SJSA1 (cell line): ENCODE results near the gene AK5. TPM values are rescaled to one million over a fixed set of nuclear protein-coding genes. Genes with fewer than 3 reads are reported as not detected.
"Not testable (repeated sequence)": the region's sequence is repeated elsewhere in the genome, so short reads cannot be mapped to it uniquely, and the experiment has no call there.

ENCODE experiments used
- DNase-seq, 2 experiments: peaks; one replicate each; pipeline ENCODE4 v3.0.0-alpha.2; 2015 to 2020; ENCODE audit warnings: low spot score in 2 of 2, low read depth in 1 of 2
- H3K27ac ChIP-seq: fragments of 250-450 bp; sonication (Bioruptor Pico); 2 replicates; pipeline ENCODE4 v1.5.1; 2020; ENCODE audit warnings: mild to moderate bottlenecking, moderate library complexity
- H3K27me3 ChIP-seq: fragments of 250-450 bp; sonication (Bioruptor Pico); replicated peaks from 2 replicates; pipeline ENCODE4 v1.5.1; 2020; ENCODE audit warnings: mild to moderate bottlenecking, moderate library complexity
- H3K36me3 ChIP-seq: fragments of 250-450 bp; sonication (Bioruptor Pico); 2 replicates; pipeline ENCODE4 v1.5.1; 2020; ENCODE audit warnings: mild to moderate bottlenecking
- H3K4me1 ChIP-seq: fragments of 250-450 bp; sonication (Bioruptor Pico); replicated peaks from 2 replicates; pipeline ENCODE4 v1.6.1; 2021; ENCODE audit warnings: mild to moderate bottlenecking
- H3K4me3 ChIP-seq: fragments of 250-450 bp; sonication (Bioruptor Pico); 2 replicates; pipeline ENCODE4 v1.5.1; 2020; ENCODE audit warnings: mild to moderate bottlenecking
- H3K9me3 ChIP-seq: fragments of 250-450 bp; sonication (Bioruptor Pico); replicated peaks from 2 replicates; pipeline ENCODE4 v1.5.1; 2020; ENCODE audit warnings: mild to moderate bottlenecking
- total RNA-seq: library from RNA; depleted of rRNA; stranded (reverse); fragments of >200 nt; shearing (Covaris generic); gene quantifications from 2 replicates; pipeline ENCODE4 v1.2.3, GENCODE V29; 2014

Gene AK5
- total RNA-seq, 1 experiment from 2014 or later, result 1.4 TPM

DNA sequence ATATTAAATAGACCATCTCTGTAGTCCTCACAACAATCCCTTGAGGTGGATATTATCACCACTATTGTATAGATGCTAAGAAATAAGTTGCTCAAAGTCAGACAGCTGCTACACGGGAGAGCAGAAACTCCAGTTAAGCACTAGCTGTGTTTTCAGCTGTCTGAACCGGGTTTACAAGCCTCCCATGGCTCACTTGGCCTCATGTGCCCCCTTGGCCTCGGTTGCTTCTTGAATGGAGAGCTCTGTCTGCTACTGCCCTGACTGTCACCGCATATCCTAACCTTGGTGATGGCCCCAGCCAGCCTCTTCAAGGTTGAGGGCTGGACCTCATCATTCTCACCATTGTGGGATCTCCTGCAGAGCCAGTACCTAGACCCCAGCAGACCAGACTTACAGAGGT, 123.4 kb downstream of the AK5 start:
- H3K27ac ChIP-seq, result no peak overlapping the region

DNA sequence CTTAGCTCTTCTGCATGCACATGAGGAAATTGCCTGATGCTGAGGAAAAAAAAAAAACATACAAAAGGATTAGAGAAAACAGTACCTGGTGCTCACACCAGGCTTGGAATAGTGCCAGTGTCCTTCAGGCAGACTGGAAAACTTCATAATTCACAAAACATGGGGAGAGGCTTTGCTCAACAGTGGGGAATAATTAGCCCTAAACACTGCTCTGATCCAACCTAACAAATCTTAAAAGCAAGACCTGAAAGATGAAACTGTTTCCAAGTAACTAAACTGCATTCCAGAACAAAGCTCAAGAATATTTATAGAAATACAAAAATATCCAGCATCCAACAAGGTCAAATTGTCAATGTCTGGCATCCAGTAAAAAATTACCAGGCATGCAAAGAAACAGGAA, 124.8 kb downstream of the AK5 start:
- H3K27me3 ChIP-seq, result no peaks in the 10 kb centered on the region

More for the DNA sequence above, 123.4 kb downstream of the AK5 start:
- Histone ChIP-seq H3K4me1 (peaks cover 6% of the 10 kb centered on the region; the same call in 1 of the 2 replicates), H3K36me3 (no peaks in the 10 kb centered on the region), H3K9me3 (no peaks in the 10 kb centered on the region), H3K4me3 (no peak overlapping the region), H3K27me3 (no peaks in the 10 kb centered on the region)
- DNase-seq, result no peak

DNA sequence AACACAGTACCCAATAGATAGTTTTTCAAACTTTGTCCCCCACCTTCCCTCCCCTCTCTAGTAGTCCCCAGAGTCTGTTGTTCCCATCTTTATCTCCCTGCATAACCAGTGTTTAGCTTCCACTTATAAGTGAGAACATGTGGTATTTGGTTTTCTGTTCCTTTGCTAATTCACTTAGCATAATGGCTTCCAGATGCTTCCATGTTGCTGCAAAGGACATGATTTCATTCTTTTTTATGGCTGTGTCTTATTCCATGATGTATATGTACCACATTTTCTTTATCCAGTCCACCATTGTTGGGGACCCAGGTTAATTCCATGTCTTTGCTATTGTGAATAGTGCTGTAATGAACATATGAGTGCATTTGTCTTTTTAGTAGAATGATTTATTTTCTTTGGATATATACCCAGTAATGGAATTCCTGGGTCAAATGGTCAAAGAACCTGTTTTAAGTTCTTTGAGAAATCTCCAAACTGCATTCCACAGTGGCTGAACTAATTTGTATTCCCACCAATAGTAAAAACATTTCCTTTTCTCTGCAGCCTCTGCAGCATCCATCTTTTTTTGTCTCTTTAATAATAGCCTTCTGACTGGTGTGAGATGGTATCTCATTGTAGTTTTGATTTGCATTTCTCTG, 126.0 kb downstream of the AK5 start:
- H3K9me3 ChIP-seq, result no peaks in the 10 kb centered on the region
- DNase-seq, result peak in 1 of 2 experiments; percentile 11
- no peaks in the 10 kb centered on the region for H3K27me3 ChIP-seq
- H3K4me3 ChIP-seq, result no peak overlapping the region
- H3K4me1 ChIP-seq, result peaks cover 13% of the 10 kb centered on the region
- H3K36me3 ChIP-seq, result no peaks in the 10 kb centered on the region
- H3K27ac ChIP-seq, result no peak overlapping the region

More for the DNA sequence above, 124.8 kb downstream of the AK5 start:
- no peaks in the 10 kb centered on the region for H3K36me3 ChIP-seq
- H3K27ac ChIP-seq, result no peak overlapping the region
- H3K9me3 ChIP-seq, result no peaks in the 10 kb centered on the region
- peaks cover 6% of the 10 kb centered on the region; the same call in 1 of the 2 replicates for H3K4me1 ChIP-seq
- no peak for DNase-seq
- H3K4me3 ChIP-seq, result no peak overlapping the region

DNA sequence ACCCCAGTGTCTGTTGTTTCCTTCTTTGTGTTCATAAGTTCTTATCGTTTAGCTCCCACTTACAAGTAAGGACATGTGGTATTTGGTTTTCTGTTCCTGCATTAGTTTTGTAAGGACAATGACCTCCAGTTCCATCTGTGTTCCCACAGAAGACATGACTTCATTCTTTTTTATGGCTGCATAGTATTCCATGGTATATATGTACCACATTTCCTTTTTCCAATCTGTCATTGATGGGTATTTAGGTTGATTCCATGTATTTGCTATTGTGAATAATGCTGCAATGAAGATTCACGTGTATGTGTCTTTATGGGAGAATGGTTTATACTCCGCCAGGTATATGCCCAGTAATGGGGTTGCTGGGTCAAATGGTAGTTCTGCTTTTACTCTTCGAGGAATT, 127.1 kb downstream of the AK5 start:
- H3K36me3 ChIP-seq, H3K4me3 ChIP-seq, H3K27ac ChIP-seq, H3K9me3 ChIP-seq, DNase-seq, H3K27me3 ChIP-seq: not testable (repeated sequence)
- peaks cover 13% of the 10 kb centered on the region for H3K4me1 ChIP-seq

DNA sequence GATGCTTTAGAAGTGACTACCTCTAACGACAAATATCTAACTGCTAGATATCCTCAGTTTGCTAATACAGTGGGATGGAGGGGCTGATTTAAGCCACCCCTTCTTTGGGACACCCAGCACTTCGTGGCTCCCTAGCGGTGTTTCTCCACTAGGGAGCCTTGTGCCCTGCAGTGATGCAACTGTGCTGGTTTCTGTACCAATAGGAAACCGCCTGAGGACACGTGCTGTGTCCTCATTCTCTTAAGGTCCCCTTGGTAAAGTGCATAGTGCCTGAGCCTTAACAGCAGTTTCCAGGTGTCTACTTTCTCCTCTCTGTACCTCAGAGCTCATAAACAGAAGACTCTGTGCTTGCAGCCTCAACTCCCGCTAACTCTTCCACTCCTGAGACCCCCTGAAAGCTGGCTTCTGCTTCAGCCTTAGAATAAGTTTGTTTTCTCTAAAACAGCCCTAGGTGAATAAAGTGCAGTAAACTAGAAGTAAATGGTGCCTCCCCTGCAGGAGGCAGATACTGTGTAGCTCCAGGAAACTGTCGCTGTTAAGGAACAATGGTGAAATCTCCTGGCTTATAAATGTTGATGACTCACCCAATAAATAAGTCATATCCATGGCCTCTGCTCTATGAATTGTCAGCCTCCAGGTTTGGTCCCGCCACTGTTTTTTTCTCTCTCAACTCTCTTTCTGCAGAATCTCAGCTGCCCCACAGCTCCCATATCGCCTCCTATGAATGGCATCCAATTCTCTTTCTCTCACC, 130.4 kb downstream of the AK5 start:
- DNase-seq, result peak in 1 of 2 experiments; percentile 25
- H3K4me3 ChIP-seq, result no peak overlapping the region
- no peak overlapping the region for H3K27ac ChIP-seq
- H3K36me3 ChIP-seq, result no peaks in the 10 kb centered on the region
- H3K4me1 ChIP-seq, result peaks cover 13% of the 10 kb centered on the region
- H3K27me3 ChIP-seq, result no peaks in the 10 kb centered on the region
- no peaks in the 10 kb centered on the region for H3K9me3 ChIP-seq

DNA sequence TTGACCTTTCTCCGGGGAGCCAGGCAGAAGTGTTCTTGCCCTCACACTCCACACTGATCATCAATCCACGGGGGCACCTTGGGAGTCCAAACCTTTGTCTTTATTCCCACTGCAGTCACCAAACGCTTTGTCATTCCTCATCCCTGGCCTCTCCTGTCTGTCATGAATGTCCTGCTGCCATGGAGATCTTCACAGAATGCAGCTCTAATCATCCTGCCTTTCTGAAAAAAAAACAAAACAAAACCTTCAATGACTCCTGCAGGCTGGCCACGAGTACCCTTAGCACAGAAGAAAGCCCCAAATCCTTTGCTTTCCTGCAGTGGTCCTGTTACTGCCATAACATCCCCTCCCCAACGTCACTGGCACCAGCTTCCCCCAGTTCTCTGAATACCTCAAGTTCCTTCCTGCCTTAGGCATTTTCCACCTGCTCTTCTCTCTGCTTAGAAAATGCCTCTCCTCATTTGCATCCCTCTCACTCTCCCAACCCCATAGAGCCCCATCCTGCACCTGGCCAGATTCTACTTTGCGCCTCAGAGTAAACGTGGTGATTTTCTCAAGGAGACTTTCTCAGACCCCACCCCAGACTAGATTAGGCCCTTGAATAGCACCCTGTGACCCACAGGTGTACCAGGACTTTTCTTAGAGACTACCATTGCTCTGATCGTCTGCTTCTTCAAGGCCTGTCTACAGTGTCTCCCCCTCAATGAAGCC, 131.2 kb downstream of the AK5 start:
- H3K36me3 ChIP-seq, result no peaks in the 10 kb centered on the region
- H3K4me3 ChIP-seq, result no peak overlapping the region
- DNase-seq, result no peak
- no peak overlapping the region for H3K27ac ChIP-seq
- no peaks in the 10 kb centered on the region for H3K9me3 ChIP-seq
- peaks cover 10% of the 10 kb centered on the region for H3K4me1 ChIP-seq
- H3K27me3 ChIP-seq, result no peaks in the 10 kb centered on the region

DNA sequence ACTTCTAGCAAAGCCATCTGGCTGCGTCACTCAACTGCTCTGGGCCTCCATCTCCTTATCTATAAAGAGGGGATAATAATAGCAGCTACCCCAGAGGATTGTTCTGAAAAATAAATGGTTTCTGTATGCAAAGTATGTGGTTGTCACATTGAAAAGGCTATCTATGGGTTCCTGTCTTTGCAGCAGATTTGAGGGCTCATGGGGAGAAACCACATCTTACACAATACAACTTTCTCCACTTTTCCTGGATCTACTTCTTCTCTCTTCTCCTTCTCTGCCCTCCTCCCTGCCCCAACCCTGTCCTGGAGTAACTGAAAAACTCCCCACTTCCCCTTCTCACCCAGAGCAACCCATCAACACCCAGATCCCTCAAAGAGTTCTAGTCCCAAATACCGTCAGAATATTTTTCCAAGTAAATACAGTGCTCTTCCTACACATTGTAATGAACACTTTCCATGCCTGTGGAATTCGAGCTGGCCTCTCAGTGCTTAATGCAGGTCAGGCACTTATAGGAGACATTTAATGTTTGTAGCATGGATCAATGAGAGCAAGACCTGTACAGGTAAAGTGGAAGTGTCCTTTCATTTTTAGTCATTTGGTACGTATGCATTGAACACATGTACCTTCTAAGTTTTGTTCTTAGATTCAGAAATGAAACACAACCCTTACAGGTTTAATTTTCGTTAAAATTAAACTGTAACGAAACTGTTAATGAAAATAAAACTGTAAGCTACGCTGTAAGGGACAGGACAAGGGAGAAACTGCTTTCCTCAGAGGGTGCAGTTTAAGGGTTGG, 131.9 kb downstream of the AK5 start:
- H3K27ac ChIP-seq, result no peak overlapping the region
- no peaks in the 10 kb centered on the region for H3K36me3 ChIP-seq
- H3K4me3 ChIP-seq, result no peak overlapping the region
- DNase-seq, result no peak
- H3K9me3 ChIP-seq, result no peaks in the 10 kb centered on the region
- H3K27me3 ChIP-seq, result no peaks in the 10 kb centered on the region
- peaks cover 7% of the 10 kb centered on the region for H3K4me1 ChIP-seq

DNA sequence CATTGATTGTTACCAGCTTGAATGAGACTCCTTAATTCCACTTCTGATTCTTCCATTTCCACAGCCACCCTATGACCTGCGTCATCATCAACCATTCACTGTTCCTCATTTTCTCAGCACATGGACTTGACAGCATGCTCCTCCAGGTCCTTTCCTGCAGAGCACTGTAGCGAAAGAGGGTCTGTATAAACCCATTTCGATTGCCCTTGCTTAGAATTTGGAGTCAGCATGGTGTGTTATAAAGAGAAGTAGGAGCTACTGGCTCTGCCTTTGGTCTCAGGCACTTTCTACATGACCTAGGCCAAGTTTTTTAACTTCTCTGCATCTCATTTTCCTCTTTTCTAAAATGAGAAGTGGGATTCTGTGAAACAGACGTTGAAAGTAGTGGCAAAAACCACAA, 133.8 kb downstream of the AK5 start:
- Histone ChIP-seq H3K27ac (no peak overlapping the region), H3K36me3 (no peaks in the 10 kb centered on the region), H3K4me1 (peaks cover 7% of the 10 kb centered on the region), H3K4me3 (no peak overlapping the region), H3K9me3 (no peaks in the 10 kb centered on the region), H3K27me3 (no peaks in the 10 kb centered on the region)
- DNase-seq, result no peak

DNA sequence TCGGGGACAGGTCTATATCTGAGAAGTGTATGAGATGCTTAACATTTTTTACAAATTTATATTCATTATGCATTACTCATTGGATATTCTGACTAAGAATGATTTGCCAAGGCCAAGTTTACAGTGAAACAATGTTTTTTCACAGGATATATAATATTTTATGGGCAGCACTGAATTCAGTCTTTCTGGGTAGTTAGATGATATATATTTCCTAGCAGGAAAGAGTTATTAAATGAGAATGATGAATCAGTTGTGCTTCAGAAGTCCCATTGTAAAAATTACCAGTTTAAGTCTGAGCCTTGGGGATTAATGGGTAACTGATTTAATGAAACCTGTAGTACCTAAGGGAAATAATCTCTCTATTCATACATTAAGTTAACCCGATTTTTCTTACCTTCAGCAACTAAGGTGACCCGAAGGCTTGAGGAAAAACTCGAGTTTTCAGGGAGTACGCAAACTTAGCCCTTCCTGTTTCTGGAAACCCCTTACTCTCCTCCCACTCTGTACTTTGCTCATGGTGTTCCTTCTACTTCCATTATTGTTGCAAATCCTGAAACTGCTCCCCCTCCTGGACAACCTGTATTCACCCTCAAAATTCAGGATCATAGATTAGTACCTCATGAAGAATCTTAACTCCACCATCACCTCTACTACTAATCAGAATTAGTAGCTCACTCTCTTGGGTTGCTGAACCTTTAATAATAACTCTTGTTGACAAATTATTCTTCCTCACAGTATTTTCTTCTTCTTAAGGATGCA, 135.1 kb downstream of the AK5 start:
- Histone ChIP-seq H3K9me3 (no peaks in the 10 kb centered on the region), H3K4me1 (peaks cover 7% of the 10 kb centered on the region), H3K27me3 (no peaks in the 10 kb centered on the region), H3K36me3 (no peaks in the 10 kb centered on the region), H3K27ac (no peak overlapping the region), H3K4me3 (no peak overlapping the region)
- no peak for DNase-seq

DNA sequence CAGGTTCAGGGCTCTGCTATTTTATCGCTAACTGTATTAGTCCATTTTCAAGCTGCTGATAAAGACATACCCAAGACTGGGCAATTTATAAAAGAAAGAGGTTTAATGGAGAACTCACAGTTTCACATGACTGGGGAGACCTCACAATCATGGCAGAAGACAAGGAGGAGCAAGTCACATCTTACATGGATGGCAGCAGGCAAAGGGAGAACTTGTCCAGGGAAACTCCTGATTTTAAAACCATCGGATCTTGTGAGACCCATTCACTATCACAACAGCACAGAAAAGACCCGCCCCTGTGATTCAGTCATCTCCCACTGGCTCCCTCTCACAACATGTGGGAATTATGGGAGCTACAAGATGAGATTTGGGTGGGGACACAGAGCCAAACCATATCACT, 136.2 kb downstream of the AK5 start:
- H3K27me3 ChIP-seq, H3K9me3 ChIP-seq, H3K4me3 ChIP-seq, DNase-seq, H3K27ac ChIP-seq, H3K4me1 ChIP-seq, H3K36me3 ChIP-seq: not testable (repeated sequence)

DNA sequence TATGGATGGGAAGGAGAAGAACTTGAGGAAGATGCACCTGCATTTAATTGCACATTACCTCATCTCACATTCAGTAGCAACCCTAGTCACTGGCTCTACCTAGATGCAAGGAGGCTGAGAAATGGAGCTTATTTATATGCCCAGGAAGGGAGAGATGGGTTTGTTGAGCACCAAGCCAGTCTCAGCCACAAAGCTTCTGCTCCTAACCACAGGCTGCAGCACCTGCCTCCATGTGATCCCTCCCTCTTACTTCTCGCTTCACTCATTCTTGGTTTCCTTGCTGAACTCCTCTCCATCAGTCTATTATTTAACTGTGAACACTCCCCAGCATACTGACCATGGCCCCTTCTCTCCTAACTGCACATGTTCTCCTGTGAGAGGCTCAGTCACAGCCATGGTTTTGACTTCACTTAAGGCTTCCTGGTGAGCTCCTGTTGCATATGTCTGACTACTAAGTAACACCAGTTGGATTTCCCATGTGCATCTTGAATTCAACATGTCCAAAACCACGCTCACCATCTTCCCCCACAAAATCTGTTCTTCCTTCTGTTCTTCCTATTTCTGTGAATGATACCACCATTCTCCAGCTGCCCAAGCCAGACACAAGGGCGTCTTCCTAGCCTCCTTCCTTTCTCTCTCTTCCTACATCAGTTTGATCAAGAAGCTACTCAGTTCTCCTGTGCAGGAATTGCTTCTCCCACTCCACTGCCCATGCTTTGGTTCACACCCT, 139.8 kb downstream of the AK5 start:
- no peak for DNase-seq
- Histone ChIP-seq H3K4me1 (no peaks in the 10 kb centered on the region), H3K4me3 (no peak overlapping the region), H3K27ac (no peak overlapping the region), H3K36me3 (no peaks in the 10 kb centered on the region), H3K9me3 (no peaks in the 10 kb centered on the region), H3K27me3 (no peaks in the 10 kb centered on the region)

DNA sequence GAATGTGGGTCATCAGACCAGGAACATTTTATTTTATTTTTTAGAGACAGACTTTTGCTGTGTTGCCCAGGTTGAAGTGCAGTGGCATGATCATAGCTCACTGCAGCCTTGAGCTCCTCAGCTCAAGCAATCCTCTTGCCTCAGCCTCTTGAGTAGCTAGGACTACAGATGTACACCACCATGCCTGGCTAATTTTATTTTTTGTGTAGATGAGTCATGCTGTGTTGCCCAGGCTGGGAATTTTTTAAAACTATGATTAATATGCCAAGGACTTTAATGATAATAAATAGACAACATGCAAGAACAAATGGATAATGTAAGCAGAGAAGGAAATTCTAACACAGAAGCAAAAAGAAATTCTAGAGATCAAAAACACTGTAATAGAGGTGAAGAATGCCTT, 142.4 kb downstream of the AK5 start:
- Histone ChIP-seq H3K36me3 (no peaks in the 10 kb centered on the region), H3K4me3 (no peak overlapping the region), H3K9me3 (peaks cover 8% of the 10 kb centered on the region; the same call in 1 of the 2 replicates), H3K27ac (no peak overlapping the region), H3K4me1 (no peaks in the 10 kb centered on the region), H3K27me3 (no peaks in the 10 kb centered on the region)
- no peak for DNase-seq
